Measurements from ENCODE around the gene GJB4.

GRCh38 chr1:34745666-34746065 is 13.9 kb upstream of the GJB4 start:
- no peak for TF ChIP-seq CREM (CRISPR knock-in tag; IDR thresholded peaks at IDR 0.05)
- no peak for TF ChIP-seq CREB1 (CRISPR knock-in tag; IDR thresholded peaks at IDR 0.05)
- no peak for TF ChIP-seq FOXJ3 (CRISPR knock-in tag; IDR thresholded peaks at IDR 0.05; ENCODE audit: borderline replicate concordance)
- no peak for TF ChIP-seq GRHL2 (CRISPR knock-in tag; IDR thresholded peaks at IDR 0.05; ENCODE audit: insufficient replicate concordance, severe bottlenecking)
- TF ChIP-seq CTCF (IDR thresholded peaks at IDR 0.05), result no peak
- TF ChIP-seq SP1 (CRISPR knock-in tag; conservative IDR thresholded peaks at IDR 0.05), result no peak
- TF ChIP-seq NR2C2 (CRISPR knock-in tag; IDR thresholded peaks at IDR 0.05), result no peak
- no peak for TF ChIP-seq MAX (CRISPR knock-in tag; IDR thresholded peaks at IDR 0.05)
- no peak for TF ChIP-seq JUN (CRISPR knock-in tag; IDR thresholded peaks at IDR 0.05)
- TF ChIP-seq MLX (CRISPR knock-in tag; IDR thresholded peaks at IDR 0.05), result no peak
- TF ChIP-seq E2F5 (CRISPR knock-in tag; IDR thresholded peaks at IDR 0.05), result no peak
- no peak for TF ChIP-seq E2F1 (CRISPR knock-in tag; IDR thresholded peaks at IDR 0.05)
- no peak for TF ChIP-seq ZNF138 (CRISPR knock-in tag; conservative IDR thresholded peaks at IDR 0.05)
